Hematopoietic multipotent progenitor cell treated with erythropoietin and hydrocortisone succinate and interleukin-3 and kit ligand, for 4 days (in vitro differentiated cells): ENCODE data around the gene SLMAP.

ENCODE experiments used
- DNase-seq: peaks from one replicate; pipeline ENCODE4 v3.0.0-alpha.2; 2015

Gene SLMAP, protein sequence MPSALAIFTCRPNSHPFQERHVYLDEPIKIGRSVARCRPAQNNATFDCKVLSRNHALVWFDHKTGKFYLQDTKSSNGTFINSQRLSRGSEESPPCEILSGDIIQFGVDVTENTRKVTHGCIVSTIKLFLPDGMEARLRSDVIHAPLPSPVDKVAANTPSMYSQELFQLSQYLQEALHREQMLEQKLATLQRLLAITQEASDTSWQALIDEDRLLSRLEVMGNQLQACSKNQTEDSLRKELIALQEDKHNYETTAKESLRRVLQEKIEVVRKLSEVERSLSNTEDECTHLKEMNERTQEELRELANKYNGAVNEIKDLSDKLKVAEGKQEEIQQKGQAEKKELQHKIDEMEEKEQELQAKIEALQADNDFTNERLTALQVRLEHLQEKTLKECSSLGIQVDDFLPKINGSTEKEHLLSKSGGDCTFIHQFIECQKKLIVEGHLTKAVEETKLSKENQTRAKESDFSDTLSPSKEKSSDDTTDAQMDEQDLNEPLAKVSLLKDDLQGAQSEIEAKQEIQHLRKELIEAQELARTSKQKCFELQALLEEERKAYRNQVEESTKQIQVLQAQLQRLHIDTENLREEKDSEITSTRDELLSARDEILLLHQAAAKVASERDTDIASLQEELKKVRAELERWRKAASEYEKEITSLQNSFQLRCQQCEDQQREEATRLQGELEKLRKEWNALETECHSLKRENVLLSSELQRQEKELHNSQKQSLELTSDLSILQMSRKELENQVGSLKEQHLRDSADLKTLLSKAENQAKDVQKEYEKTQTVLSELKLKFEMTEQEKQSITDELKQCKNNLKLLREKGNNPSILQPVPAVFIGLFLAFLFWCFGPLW

GRCh38 chr3:57755741-57756527 is at the start of gene SLMAP:
Gene SLMAP, plus strand, starts transcription at chr3:57756309. Its CDS starts 1,343 bp downstream, at chr3:57757652.
- DNase-seq: peak; percentile 99

DNA sequence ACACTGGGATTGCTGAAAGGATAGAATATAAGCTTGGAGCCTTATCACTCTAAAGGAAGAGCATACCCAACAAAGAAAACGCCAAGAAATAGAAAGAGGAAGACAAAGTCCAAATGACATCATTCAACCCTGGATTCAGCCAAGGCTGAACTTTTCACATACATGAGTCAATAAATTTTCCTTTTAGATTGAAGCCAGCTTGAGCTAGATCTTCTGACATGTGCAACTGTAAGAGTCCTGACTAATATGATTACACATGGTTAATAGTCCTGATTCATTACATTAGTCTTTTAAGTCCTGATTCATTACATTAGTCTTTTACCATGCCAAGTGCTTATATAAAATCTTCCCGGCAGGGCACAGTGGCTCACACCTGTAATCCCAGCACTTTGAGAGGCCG is 49.6 kb upstream of the SLMAP start:
- peak; percentile 16 for DNase-seq

DNA sequence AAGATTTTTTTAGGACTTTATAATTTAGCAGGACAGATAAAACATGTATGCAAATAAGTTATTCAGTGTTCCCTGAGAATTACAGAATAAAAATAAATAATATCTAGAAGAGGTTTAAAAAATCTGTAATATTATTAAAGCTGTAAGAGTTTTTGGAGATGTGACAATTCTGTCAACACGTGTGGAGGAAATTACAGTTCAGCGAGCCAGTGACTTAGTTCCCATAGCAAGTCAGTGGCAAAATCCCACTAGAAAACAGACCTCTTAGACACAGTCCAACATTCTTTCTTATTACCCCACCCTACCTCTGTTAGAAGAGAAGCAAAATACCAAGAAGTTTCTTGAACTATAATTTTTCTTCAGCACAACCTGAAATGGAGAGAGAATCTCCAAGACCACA is 47.1 kb upstream of the SLMAP start:
- no peak for DNase-seq

DNA sequence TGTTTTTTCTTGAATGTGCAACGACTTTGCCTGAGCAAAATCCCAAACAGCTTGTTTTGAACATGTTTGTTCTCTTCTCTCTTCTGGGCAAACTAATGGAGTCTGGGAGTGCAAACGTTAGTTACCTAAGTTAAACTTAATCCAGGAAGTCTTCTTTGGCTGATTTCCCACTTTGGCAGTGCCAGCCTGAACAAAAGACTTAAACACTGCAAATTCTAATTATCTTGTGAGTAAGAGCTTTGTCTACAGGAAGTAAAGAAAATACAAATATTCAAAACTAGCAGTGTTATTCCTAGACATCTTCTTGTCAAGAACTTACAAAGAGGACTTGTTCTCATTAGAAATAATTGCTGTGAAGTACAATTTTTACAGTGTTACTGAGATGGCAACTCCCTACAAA is 46.5 kb upstream of the SLMAP start:
- no peak for DNase-seq

DNA sequence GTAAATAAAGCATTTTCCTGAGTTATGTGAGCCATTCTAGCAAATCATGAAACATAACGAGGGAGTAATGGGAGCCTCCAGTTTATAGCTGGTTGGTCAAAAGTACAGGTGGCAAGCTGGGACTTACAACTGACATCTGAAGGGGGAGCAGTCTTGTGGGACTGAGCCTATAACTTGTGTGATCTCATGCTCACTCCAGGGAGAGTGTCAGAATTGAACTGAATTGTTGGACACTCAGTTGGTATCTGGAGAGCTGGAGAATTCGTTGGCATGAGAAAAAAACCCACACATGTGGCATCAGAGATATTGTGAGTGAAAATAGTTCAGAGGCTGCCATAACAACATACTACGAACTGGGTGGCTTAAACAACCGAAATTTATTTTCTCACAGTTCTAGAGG is 40.4 kb upstream of the SLMAP start:
- DNase-seq: no peak

DNA sequence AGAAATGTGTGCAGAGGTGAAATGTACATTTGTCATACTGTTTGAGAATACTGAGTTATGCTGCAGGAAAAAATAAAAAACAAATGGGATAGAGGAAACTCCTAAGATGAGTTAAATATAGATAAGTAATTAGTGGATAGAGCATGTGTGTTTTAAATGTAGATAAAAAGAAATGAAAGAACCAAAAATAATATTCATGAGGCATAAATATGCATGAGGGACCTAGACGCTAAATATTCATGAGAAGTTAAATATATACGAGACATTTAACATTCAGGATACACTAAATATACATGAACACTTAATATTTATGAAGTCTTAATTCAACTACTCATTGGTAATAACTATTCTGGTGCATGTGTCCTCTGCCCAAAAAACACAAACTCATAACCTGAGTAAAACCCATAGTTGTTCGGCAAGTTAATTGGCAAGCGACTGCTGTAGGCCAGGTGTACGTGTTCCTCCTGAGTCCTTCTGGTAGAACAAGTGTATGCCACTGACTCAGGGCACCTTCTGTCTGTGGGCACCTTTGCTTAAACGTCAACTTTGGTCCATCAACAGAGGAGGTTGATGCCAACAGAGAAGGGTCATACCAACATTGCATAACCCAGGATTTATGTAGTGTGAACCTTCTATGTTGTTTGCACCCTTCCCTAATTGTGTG is 38.8 kb upstream of the SLMAP start:
- DNase-seq: no peak

DNA sequence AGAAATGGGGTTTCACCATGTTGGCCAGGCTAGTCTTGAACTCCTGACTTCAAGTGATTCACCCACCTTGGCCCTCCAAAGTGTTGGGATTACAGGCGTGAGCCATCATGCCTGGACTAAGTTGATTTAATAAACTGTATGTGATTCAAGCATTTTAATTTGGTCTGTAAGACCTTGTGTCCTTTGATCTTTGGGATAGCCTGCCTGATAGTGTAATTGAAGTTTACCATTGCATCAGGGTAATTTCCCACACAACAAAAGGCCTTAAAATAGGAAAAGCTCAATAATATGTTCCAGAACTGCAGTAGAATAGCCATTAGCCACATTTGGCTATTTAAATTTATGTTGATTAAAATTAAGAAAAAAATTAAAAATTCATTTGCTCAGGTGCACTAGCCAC is 38.0 kb upstream of the SLMAP start:
- no peak for DNase-seq

DNA sequence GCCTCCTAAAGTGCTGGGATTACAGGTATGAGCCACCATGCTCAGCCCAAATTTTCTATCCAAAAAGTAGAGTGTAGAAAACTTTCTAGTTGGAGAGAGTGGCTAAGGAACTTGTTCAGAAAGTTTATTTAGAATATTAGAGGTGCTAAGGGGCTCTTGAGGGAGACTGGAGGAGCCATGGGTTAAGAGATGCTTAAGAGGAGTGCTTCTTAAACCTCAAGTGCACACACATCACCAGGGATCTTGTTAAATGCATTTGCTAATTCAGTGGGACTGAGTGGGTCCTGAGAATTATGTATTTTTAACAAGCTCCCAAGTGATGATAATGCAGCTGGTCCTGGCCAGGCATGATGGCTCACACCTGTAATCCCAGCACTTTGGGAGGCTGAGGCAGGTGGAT is 29.7 kb upstream of the SLMAP start:
- no peak for DNase-seq

GRCh38 chr3:57727106-57727505 is 29.0 kb upstream of the SLMAP start:
- no peak for DNase-seq

GRCh38 chr3:57729334-57730045 is 26.6 kb upstream of the SLMAP start:
- peak; percentile 76 for DNase-seq

DNA sequence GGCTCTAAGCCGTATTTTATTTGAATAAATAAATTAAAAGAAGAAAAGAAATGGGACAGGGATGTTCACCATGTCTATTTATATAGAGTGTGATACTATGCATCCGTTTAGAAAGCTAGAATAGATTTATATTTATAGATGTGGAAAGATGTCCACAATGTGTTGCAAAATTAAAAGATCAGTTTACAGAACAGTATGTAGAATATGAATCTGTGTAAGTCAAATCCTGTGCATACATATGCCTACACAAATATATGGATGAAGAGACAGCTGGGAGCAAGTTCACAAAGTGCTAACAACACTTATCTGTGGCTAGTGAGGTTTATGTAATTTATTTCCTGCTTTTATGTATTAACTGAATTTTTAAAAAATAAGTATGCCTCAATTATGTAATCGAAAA is 25.4 kb upstream of the SLMAP start:
- no peak for DNase-seq

DNA sequence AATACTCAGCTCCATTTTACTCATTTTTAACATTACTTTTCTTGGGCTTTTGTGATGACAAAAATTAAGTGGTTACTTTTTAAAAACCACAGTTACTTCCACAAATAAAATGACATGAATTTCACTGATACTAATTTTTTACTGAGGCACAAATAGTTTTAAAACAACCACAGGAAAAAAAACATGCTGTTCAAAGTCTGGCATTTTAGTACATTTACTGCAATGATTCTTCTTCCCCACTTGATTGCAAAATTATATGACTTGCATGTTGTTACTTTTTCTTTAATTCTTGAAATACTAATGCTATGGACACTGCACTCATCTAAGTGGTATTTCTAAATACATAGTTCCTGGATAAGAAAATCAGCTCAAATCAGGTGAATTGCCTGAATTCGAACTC is 24.8 kb upstream of the SLMAP start:
- no peak for DNase-seq

- DNase-seq: no peak
Measured at GRCh38 chr3:57733790-57734189, 22.3 kb upstream of the SLMAP start.

DNA sequence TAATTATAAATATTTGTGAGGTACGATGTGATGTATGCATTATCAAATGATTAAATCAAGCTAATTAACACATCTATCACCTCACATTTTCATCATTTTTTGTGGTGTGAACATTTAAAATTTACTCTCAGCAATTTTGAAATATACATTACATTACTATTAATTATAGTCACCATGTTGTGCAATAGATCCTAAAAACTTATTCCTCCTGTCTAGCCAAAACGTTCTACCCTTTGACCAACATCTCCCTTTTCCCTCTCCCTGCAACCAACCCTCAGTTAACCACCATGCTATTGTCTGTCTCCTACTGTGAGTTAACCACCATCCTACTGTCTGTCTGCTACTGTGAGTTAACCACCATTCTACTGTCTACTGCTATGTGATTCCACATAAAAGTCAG is 20.7 kb upstream of the SLMAP start:
- DNase-seq: no peak

- no peak for DNase-seq
Measured at GRCh38 chr3:57737840-57738239, 18.3 kb upstream of the SLMAP start.

- DNase-seq: no peak
Measured at GRCh38 chr3:57738391-57738790, 17.7 kb upstream of the SLMAP start.

GRCh38 chr3:57740027-57740426 is 16.1 kb upstream of the SLMAP start:
- DNase-seq: no peak

GRCh38 chr3:57743496-57743895 is 12.6 kb upstream of the SLMAP start:
- no peak for DNase-seq

GRCh38 chr3:57745101-57745500 is 11.0 kb upstream of the SLMAP start:
- no peak for DNase-seq

- no peak for DNase-seq
Measured at GRCh38 chr3:57746156-57747010, 9.7 kb upstream of the SLMAP start.

DNA sequence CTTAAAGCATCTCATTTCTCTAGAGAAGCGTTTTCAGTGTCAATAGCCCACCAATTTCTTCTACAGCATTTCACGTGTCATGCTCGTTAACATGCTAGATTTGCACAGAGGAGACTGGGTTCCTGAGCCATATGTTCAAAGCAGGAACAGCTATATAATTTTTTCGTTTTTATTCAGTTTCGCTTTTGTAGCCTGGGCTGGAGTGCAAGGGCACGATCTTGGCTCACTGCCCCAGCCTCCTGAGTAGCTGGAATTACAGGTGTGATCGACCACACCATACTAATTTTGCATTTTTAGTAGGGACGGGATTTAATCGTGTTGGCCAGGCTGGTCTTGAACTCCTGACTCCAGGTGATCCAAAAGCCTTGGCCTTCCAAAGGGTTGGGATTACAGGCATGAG is 6.6 kb upstream of the SLMAP start:
- no peak for DNase-seq
